Stimulated activated CD8-positive, alpha-beta memory T cell treated with anti-CD3 and anti-CD28 coated beads, Interleukin-12 subunit alpha, Interleukin-12 subunit beta, amount 100 ng/mL, for 24 hours (primary cell): ENCODE measurements around the gene ACAD8.
A peak's percentile ranks its signal among the peaks of the same experiment; 100 is the strongest.

ENCODE experiments used
- DNase-seq: peaks from one replicate; pipeline ENCODE4 v3.0.0-alpha.2; 2020; ENCODE audit errors: extremely low read depth

The ACAD8 gene

GRCh38 chr11:134253188-134253993 lies at the start of gene ACAD8, which contains the start of gene THYN1:
ACAD8 (plus strand) TSS chr11:134253568; CDS start chr11:134253601, 33 bp downstream.
THYN1 (minus strand) TSS chr11:134253352; CDS start chr11:134252882, 470 bp downstream.
- DNase-seq = peak; percentile 92

- DNase-seq = no peak
Observed at GRCh38 chr11:134205729-134206128, 47.6 kb upstream of the ACAD8 start.

GRCh38 chr11:134206185-134206584 lies 47.2 kb upstream of the ACAD8 start:
- DNase-seq = no peak

- no peak for DNase-seq
Observed at GRCh38 chr11:134207538-134208239, 45.7 kb upstream of the ACAD8 start.

- DNase-seq = no peak
Observed at GRCh38 chr11:134215836-134216235, 37.5 kb upstream of the ACAD8 start.

- DNase-seq = no peak
Observed at GRCh38 chr11:134216816-134217215, 36.6 kb upstream of the ACAD8 start.

- DNase-seq = no peak
Observed at GRCh38 chr11:134223121-134223520, 30.2 kb upstream of the ACAD8 start.

GRCh38 chr11:134223836-134224709 lies 29.3 kb upstream of the ACAD8 start, which contains the start of the genes NCAPD3 and VPS26B:
NCAPD3 (minus strand) TSS chr11:134223967; CDS start chr11:134223926, 41 bp downstream.
VPS26B (plus strand) TSS chr11:134224671; CDS start chr11:134225123, 452 bp downstream.
- peak; percentile 89 for DNase-seq

GRCh38 chr11:134224710-134225664 lies 28.4 kb upstream of the ACAD8 start:
- peak; percentile 39 for DNase-seq

GRCh38 chr11:134226806-134227325 lies 26.5 kb upstream of the ACAD8 start:
- DNase-seq = no peak

GRCh38 chr11:134228625-134229024 lies 24.7 kb upstream of the ACAD8 start:
- DNase-seq = no peak

GRCh38 chr11:134229126-134229790 lies 24.1 kb upstream of the ACAD8 start:
- no peak for DNase-seq

- no peak for DNase-seq
Observed at GRCh38 chr11:134230339-134230738, 23.0 kb upstream of the ACAD8 start.

GRCh38 chr11:134231958-134232659 lies 21.3 kb upstream of the ACAD8 start:
- no peak for DNase-seq

GRCh38 chr11:134233729-134234179 lies 19.6 kb upstream of the ACAD8 start:
- DNase-seq = no peak

- no peak for DNase-seq
Observed at GRCh38 chr11:134235399-134235798, 18.0 kb upstream of the ACAD8 start.

- DNase-seq = no peak
Observed at GRCh38 chr11:134236834-134237556, 16.4 kb upstream of the ACAD8 start.

GRCh38 chr11:134237557-134237922 lies 15.8 kb upstream of the ACAD8 start:
- DNase-seq = no peak
